Activated CD8-positive, alpha-beta T cell treated with anti-CD3 and anti-CD28 coated beads, Interleukin-2, amount 10 ng/mL, durations not matched to agents 7 days and 5 days (primary cell): ENCODE data around the gene PLEKHA8. TPM values are rescaled to one million over a fixed set of nuclear protein-coding genes. Genes with fewer than 3 reads are reported as not detected.
A peak's percentile ranks its signal among the peaks of the same experiment; 100 is the strongest.

Experiments
- ATAC-seq: fragments of 150-1000 bp; cut with Tn5 transposase; one replicate; pipeline ENCODE4 v1.10.0; 2021; ENCODE audit warnings: moderate library complexity
- CTCF ChIA-PET: fragments of 350-600 bp; sonication (Branson Sonifier 250); formaldehyde crosslinking; loops from one replicate; lab custom pipeline; 2021; ENCODE audit warnings: antibody characterized with exemption; lab: Charles Lee
- POLR2A ChIA-PET: fragments of 350-600 bp; sonication (Branson Sonifier 250); formaldehyde crosslinking; loops from one replicate; lab custom pipeline; 2021; ENCODE audit warnings: antibody characterized with exemption; lab: Charles Lee
- DNase-seq: peaks from one replicate; pipeline ENCODE4 v3.0.0-alpha.2; 2020
- H3K27ac Mint-ChIP-seq: one replicate; pipeline ENCODE4 v1.8.0; 2021; ENCODE audit warnings: mild to moderate bottlenecking, mixed read lengths
- H3K27me3 Mint-ChIP-seq: one replicate; pipeline ENCODE4 v1.8.0; 2021; ENCODE audit warnings: low read depth, mixed read lengths
- H3K36me3 Mint-ChIP-seq: one replicate; pipeline ENCODE4 v1.8.0; 2021; ENCODE audit warnings: low read depth, mixed read lengths
- H3K4me1 Mint-ChIP-seq: one replicate; pipeline ENCODE4 v1.8.0; 2021; ENCODE audit warnings: low read depth, mixed read lengths
- H3K4me3 Mint-ChIP-seq: one replicate; pipeline ENCODE4 v1.8.0; 2021; ENCODE audit warnings: mild to moderate bottlenecking, mixed read lengths
- H3K9me3 Mint-ChIP-seq: one replicate; pipeline ENCODE4 v1.8.0; 2022; ENCODE audit warnings: mixed read lengths; ENCODE audit not compliant: insufficient read depth
- total RNA-seq, 2 experiments: library from RNA; stranded (reverse); gene quantifications; one replicate each; pipeline ENCODE4 v1.2.3, GENCODE V29; 2021

The PLEKHA8 gene
- total RNA-seq, 2 experiments from 2014 or later = 8.9 to 11.5 TPM

- H3K36me3 Mint-ChIP-seq = no peaks in the 10 kb centered on the region
- peaks cover 13% of the 10 kb centered on the region for H3K27me3 Mint-ChIP-seq
- H3K4me1 Mint-ChIP-seq = peaks cover 11% of the 10 kb centered on the region
- POLR2A ChIA-PET = no interaction called here
- H3K9me3 Mint-ChIP-seq = no peaks in the 10 kb centered on the region
- ATAC-seq (no peak), DNase-seq (no peak)
- no peak overlapping the region for H3K27ac Mint-ChIP-seq
- CTCF ChIA-PET = no interaction called here
- H3K4me3 Mint-ChIP-seq = no peak overlapping the region
These were observed 111.7 kb downstream of the PLEKHA8 start for GRCh38 chr7:30139836-30140384.

DNA sequence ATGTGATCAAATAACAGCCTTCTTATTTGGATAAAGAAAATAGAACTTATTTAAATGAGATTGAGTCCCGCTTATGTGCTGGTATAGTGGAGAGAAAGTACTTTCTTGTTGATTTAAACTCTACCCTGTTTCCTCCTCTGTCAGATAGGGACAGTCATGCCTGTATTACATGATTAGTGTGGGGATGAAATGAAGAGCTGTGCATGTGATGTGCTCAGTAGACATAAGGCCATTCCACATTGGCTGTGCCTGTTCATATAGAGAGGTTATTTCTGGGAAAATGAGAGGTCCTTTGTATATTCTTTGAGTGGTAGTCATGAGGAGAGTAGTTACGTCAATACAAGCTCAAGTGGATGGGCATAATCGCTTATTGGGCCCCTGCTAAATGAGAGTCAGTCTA, 112.2 kb downstream of the PLEKHA8 start:
- ATAC-seq (no peak), DNase-seq (no peak)
- H3K4me3 Mint-ChIP-seq = no peak overlapping the region
- H3K36me3 Mint-ChIP-seq = no peaks in the 10 kb centered on the region
- CTCF ChIA-PET = no interaction called here
- no peak overlapping the region for H3K27ac Mint-ChIP-seq
- no peaks in the 10 kb centered on the region for H3K9me3 Mint-ChIP-seq
- H3K27me3 Mint-ChIP-seq = peaks cover 13% of the 10 kb centered on the region
- POLR2A ChIA-PET = interaction anchor here (0.8 kb wide), 1 partner anchor 365 kb away, joined by 4 read pairs; no protein-coding TSS in a partner anchor
- H3K4me1 Mint-ChIP-seq = peaks cover 11% of the 10 kb centered on the region

DNA sequence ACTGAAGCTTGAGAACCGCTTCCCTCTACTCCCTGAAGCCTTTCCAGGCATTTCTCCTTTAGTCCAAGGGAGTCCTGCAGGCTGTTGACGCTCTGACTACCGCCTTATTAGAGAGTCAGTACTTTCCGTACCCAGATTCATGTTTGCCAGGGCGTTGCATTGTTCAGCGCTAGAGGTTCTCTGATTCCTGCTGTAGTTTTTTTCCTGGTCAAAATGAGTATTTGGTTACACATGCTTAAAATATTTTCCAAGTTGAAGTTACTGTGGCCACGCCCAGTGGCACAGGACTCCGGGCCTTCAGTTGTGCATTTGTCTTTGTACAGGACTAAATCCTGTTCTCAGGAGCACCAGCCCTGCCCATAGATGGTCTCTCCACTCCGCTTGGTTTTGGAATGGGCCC, 114.5 kb downstream of the PLEKHA8 start:
- Mint-ChIP-seq H3K36me3 (no peaks in the 10 kb centered on the region), H3K9me3 (no peaks in the 10 kb centered on the region), H3K27me3 (peaks cover 1% of the 10 kb centered on the region), H3K4me1 (peaks cover 9% of the 10 kb centered on the region), H3K4me3 (no peak overlapping the region), H3K27ac (no peak overlapping the region)
- DNase-seq (no peak), ATAC-seq (no peak)
- ChIA-PET CTCF (interaction anchor here (1.7 kb wide), 1 partner anchor 113 kb away, joined by 3 read pairs; no protein-coding TSS in a partner anchor), POLR2A (no interaction called here)

DNA sequence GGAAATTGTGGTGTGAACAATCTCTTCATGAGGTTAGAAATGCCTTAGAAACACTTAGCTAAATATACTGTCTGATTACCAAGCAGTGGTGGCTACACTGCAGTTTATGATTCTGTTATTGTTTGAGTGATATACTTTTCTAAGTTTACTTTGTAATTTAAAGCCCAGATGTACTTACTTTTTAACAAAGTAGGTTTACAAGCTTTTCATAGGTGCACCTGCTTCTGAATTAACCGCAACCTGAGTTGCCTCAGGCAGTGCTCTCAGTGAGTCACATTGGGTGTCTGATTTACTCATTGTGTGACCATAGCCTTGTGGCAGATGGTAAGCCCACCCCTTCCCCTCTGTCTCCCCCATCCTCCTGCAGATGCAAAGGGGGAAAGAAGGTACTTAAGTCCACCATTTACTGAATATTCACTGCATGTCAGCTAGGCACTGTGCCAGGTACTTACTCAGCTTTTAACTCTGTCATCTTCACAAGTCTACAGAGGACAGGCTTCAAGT, 115.6 kb downstream of the PLEKHA8 start:
- no peak overlapping the region for H3K27ac Mint-ChIP-seq
- ChIA-PET CTCF (interaction anchor here (1.1 to 1.7 kb wide), 3 partner anchors 12 to 115 kb away, joined by 3 read pairs; no protein-coding TSS in a partner anchor), POLR2A (interaction anchor here (0.6 kb wide), 1 partner anchor 20 kb away, joined by 3 read pairs; no protein-coding TSS in a partner anchor)
- no peaks in the 10 kb centered on the region for H3K36me3 Mint-ChIP-seq
- no peaks in the 10 kb centered on the region for H3K27me3 Mint-ChIP-seq
- H3K4me1 Mint-ChIP-seq = peaks cover 9% of the 10 kb centered on the region
- DNase-seq (no peak), ATAC-seq (no peak)
- no peaks in the 10 kb centered on the region for H3K9me3 Mint-ChIP-seq
- no peak overlapping the region for H3K4me3 Mint-ChIP-seq

GRCh38 chr7:30144657-30145306, 116.6 kb downstream of the PLEKHA8 start:
- ATAC-seq (no peak), DNase-seq (no peak)
- no peak overlapping the region for H3K4me3 Mint-ChIP-seq
- ChIA-PET CTCF (interaction anchor here (1.1 to 1.7 kb wide), 2 partner anchors 11 to 116 kb away, joined by 3 read pairs; no protein-coding TSS in a partner anchor), POLR2A (interaction anchor here (0.6 kb wide), 1 partner anchor 19 kb away, joined by 3 read pairs; no protein-coding TSS in a partner anchor)
- H3K27ac Mint-ChIP-seq = no peak overlapping the region
- peaks cover 9% of the 10 kb centered on the region for H3K4me1 Mint-ChIP-seq
- H3K9me3 Mint-ChIP-seq = no peaks in the 10 kb centered on the region
- no peaks in the 10 kb centered on the region for H3K36me3 Mint-ChIP-seq
- no peaks in the 10 kb centered on the region for H3K27me3 Mint-ChIP-seq

DNA sequence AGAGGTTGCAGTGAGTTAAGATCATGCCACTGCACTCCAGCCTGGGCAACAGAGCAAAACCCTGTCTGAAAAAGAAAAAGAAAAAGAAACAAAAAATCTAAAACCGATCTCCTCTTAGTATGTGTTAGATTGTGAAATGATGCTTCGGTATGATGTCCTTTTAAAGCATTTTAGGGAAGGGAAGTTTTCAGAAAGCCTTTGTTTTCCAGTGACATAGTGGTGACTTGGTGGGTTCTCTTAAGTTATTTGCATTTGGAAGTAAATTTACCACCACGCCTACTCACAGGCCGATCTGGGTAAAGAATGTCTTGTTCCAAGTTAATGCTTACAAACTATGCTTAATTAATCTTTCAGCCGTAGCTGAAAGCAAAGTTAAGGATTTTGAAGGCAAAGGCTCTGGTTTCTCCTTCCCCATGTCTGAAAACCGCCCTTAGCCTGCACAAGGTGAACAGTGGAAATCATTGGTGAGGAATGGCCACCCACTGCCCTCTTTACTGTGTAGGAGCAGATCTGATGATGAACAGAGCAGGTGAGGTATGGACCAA, 117.3 kb downstream of the PLEKHA8 start:
- ChIA-PET CTCF (no interaction called here), POLR2A (no interaction called here)
- Mint-ChIP-seq H3K27ac (no peak overlapping the region), H3K9me3 (no peaks in the 10 kb centered on the region), H3K27me3 (no peaks in the 10 kb centered on the region), H3K4me3 (no peak overlapping the region), H3K4me1 (peaks cover 9% of the 10 kb centered on the region), H3K36me3 (no peaks in the 10 kb centered on the region)
- DNase-seq (no peak), ATAC-seq (no peak)

- H3K9me3 Mint-ChIP-seq = no peaks in the 10 kb centered on the region
- no peaks in the 10 kb centered on the region for H3K27me3 Mint-ChIP-seq
- no peak overlapping the region for H3K4me3 Mint-ChIP-seq
- ATAC-seq = no peak
- H3K4me1 Mint-ChIP-seq = peaks cover 9% of the 10 kb centered on the region
- H3K27ac Mint-ChIP-seq = no peak overlapping the region
- DNase-seq = no peak
- H3K36me3 Mint-ChIP-seq = no peaks in the 10 kb centered on the region
- CTCF ChIA-PET = interaction anchor here (1.0 kb wide), 1 partner anchor 11 kb away, joined by 3 read pairs; the partner anchor contains the start of gene MTURN
- POLR2A ChIA-PET = no interaction called here
These were observed 118.0 kb downstream of the PLEKHA8 start for GRCh38 chr7:30146127-30146612.

- H3K9me3 Mint-ChIP-seq = no peaks in the 10 kb centered on the region
- peaks cover 9% of the 10 kb centered on the region for H3K4me1 Mint-ChIP-seq
- ATAC-seq = peak; percentile 32
- CTCF ChIA-PET = interaction anchor here (0.9 to 1.4 kb wide), 3 partner anchors 11 to 13 kb away, joined by 3 to 4 read pairs (median 3); partner anchors contain the start of gene MTURN
- H3K4me3 Mint-ChIP-seq = no peak overlapping the region
- no peaks in the 10 kb centered on the region for H3K36me3 Mint-ChIP-seq
- H3K27ac Mint-ChIP-seq = no peak overlapping the region
- H3K27me3 Mint-ChIP-seq = no peaks in the 10 kb centered on the region
- DNase-seq = no peak
- POLR2A ChIA-PET = interaction anchor here (0.6 to 0.7 kb wide), 2 partner anchors 12 to 13 kb away, joined by 3 read pairs; partner anchors contain the start of gene MTURN
These were observed 119.0 kb downstream of the PLEKHA8 start for GRCh38 chr7:30147223-30147622.

GRCh38 chr7:30147785-30148184, 119.6 kb downstream of the PLEKHA8 start:
- no peaks in the 10 kb centered on the region for H3K9me3 Mint-ChIP-seq
- no peaks in the 10 kb centered on the region for H3K27me3 Mint-ChIP-seq
- no peak overlapping the region for H3K27ac Mint-ChIP-seq
- no peak for DNase-seq
- ChIA-PET POLR2A (interaction anchor here (0.9 to 1.2 kb wide), 2 partner anchors 12 to 15 kb away, joined by 3 to 5 read pairs; no protein-coding TSS in a partner anchor), CTCF (interaction anchor here (1.4 kb wide), 1 partner anchor 10 kb away, joined by 4 read pairs; no protein-coding TSS in a partner anchor)
- no peak for ATAC-seq
- H3K36me3 Mint-ChIP-seq = no peaks in the 10 kb centered on the region
- no peak overlapping the region for H3K4me3 Mint-ChIP-seq
- H3K4me1 Mint-ChIP-seq = peaks cover 9% of the 10 kb centered on the region

DNA sequence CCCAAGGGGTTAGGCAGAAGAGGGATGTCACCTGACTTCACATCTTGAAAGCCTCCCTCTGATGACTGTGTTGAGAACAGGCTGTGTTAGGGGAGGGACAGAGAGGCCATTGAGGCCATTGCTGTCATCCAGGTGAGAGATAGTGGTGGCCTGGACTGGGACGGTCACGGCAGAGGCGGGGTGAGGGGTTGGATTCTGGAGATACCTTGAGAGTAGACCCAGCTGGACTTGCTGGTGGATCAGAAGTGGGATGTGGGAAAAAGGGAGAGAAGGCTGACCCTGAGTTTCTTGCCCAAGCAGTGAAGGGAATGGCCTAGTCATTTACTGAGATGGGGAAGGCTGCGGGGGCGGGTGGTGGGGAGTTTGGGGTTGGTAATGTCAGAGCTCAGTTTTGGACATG, 120.2 kb downstream of the PLEKHA8 start:
- Mint-ChIP-seq H3K36me3 (no peaks in the 10 kb centered on the region), H3K9me3 (no peaks in the 10 kb centered on the region), H3K4me3 (no peak overlapping the region), H3K27me3 (no peaks in the 10 kb centered on the region), H3K4me1 (peaks cover 9% of the 10 kb centered on the region), H3K27ac (no peak overlapping the region)
- ChIA-PET CTCF (interaction anchor here (1.1 to 1.3 kb wide), 2 partner anchors 14 to 16 kb away, joined by 3 to 4 read pairs; no protein-coding TSS in a partner anchor), POLR2A (interaction anchor here (0.9 to 1.2 kb wide), 3 partner anchors 13 to 121 kb away, joined by 3 to 5 read pairs (median 3); no protein-coding TSS in a partner anchor)
- DNase-seq (no peak), ATAC-seq (no peak)

DNA sequence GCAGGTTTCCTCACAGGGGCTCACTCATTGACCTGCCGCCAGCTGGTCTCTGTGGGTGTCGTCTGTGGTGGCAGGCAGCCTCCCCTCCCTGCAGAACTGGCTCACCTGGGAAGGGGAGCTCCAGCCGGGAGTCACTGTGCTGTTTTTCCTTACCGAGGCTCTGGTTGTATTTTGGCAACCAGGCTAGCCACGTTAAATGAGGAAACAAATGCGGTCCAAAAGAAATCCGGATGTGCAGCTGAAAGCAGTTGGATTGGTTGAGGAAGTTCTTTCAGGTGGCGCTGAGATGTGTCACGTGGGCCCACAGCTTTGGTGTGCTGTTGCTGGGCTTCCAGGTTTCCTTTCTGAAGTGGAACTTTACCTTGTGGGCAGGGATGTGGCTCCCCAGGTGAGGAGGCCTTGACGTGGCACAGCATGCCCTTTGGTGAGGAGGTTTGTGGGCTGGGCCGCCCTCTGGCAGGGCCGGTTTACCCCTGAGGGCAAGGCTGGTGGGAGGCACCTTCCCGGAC, 120.8 kb downstream of the PLEKHA8 start:
- DNase-seq = peak; percentile 63
- Mint-ChIP-seq H3K4me1 (peaks cover 6% of the 10 kb centered on the region), H3K27ac (peak overlapping the region; percentile 71), H3K36me3 (no peaks in the 10 kb centered on the region), H3K9me3 (no peaks in the 10 kb centered on the region), H3K4me3 (no peak overlapping the region), H3K27me3 (no peaks in the 10 kb centered on the region)
- peak; percentile 79 for ATAC-seq
- ChIA-PET CTCF (interaction anchor here (1.1 to 1.3 kb wide), 2 partner anchors 13 to 16 kb away, joined by 3 to 4 read pairs; no protein-coding TSS in a partner anchor), POLR2A (interaction anchor here (1.0 to 1.2 kb wide), 2 partner anchors 13 to 122 kb away, joined by 3 to 5 read pairs; no protein-coding TSS in a partner anchor)
